Upper lobe of left lung (tissue), 4 donors: ENCODE measurements around the gene RNF114.

Experiments used
- CTCF ChIP-seq, 6 experiments: fragments of 450-650 bp in 4 of 6; fragments of 200-600 bp in 2 of 6; sonication (generic) in 2 of 6; IDR thresholded peaks; one replicate each; pipeline ENCODE4 v1.5.1; 2016 to 2019; ENCODE audit warnings: antibody characterized with exemption in 6 of 6
- POLR2A ChIP-seq, 4 donors: fragments of 450-650 bp; IDR thresholded peaks; one replicate each; pipeline ENCODE4 v1.5.1; 2016 to 2017; ENCODE audit warnings: antibody characterized with exemption in 4 of 4, mild to moderate bottlenecking in 2 of 4

GRCh38 chr20:49966861-49967260, 30.7 kb downstream of the RNF114 start:
- TF ChIP-seq CTCF (IDR thresholded peaks at IDR 0.05) (no peak), POLR2A (IDR thresholded peaks at IDR 0.05) (no peak)
